GM18868 (cell line): Measurements from ENCODE around the gene FOXP2.
"Not testable (repeated sequence)": the region's sequence is repeated elsewhere in the genome, so short reads cannot be mapped to it uniquely, and the experiment has no call there.

ENCODE experiments used
- ATAC-seq: cut with Tn5 transposase; IDR thresholded peaks from one replicate; pipeline ENCODE4 v1.9.1; 2021; ENCODE audit warnings: mild to moderate bottlenecking, moderate library complexity; ENCODE audit not compliant: unreplicated experiment

FOXP2 gene

GRCh38 chr7:114419441-114420272 lies 5.0 kb downstream of the FOXP2 start:
- ATAC-seq = no peak

GRCh38 chr7:114422507-114423501 lies 8.2 kb downstream of the FOXP2 start:
- peak; percentile 50 for ATAC-seq

GRCh38 chr7:114426382-114426781 lies 11.8 kb downstream of the FOXP2 start:
- ATAC-seq = no peak

- ATAC-seq = peak; percentile 43
These were observed 12.2 kb downstream of the FOXP2 start for GRCh38 chr7:114426824-114427223.

- ATAC-seq = no peak
These were observed 13.6 kb downstream of the FOXP2 start for GRCh38 chr7:114428211-114428610.

GRCh38 chr7:114431189-114431588 lies 16.6 kb downstream of the FOXP2 start:
- ATAC-seq = no peak

GRCh38 chr7:114432061-114432460 lies 17.4 kb downstream of the FOXP2 start:
- no peak for ATAC-seq

- no peak for ATAC-seq
These were observed 18.1 kb downstream of the FOXP2 start for GRCh38 chr7:114432703-114433102.

GRCh38 chr7:114439581-114439980 lies 25.0 kb downstream of the FOXP2 start:
- ATAC-seq = no peak

GRCh38 chr7:114440927-114441326 lies 26.3 kb downstream of the FOXP2 start:
- not testable (repeated sequence) for ATAC-seq

- no peak for ATAC-seq
These were observed 29.6 kb downstream of the FOXP2 start for GRCh38 chr7:114444196-114444595.

- ATAC-seq = no peak
These were observed 35.8 kb downstream of the FOXP2 start for GRCh38 chr7:114450431-114450830.

GRCh38 chr7:114459574-114459973 lies 45.0 kb downstream of the FOXP2 start:
- no peak for ATAC-seq

- ATAC-seq = no peak
These were observed 45.4 kb downstream of the FOXP2 start for GRCh38 chr7:114460021-114460420.

- no peak for ATAC-seq
These were observed 52.3 kb downstream of the FOXP2 start for GRCh38 chr7:114466917-114467316.

GRCh38 chr7:114468844-114469243 lies 54.2 kb downstream of the FOXP2 start:
- ATAC-seq = no peak

- no peak for ATAC-seq
These were observed 58.4 kb downstream of the FOXP2 start for GRCh38 chr7:114472896-114473512.

- ATAC-seq = no peak
These were observed 63.8 kb downstream of the FOXP2 start for GRCh38 chr7:114478384-114478783.

GRCh38 chr7:114481999-114482398 lies 67.4 kb downstream of the FOXP2 start:
- no peak for ATAC-seq

- no peak for ATAC-seq
These were observed 69.6 kb downstream of the FOXP2 start for GRCh38 chr7:114484226-114484625.

GRCh38 chr7:114487174-114487573 lies 72.6 kb downstream of the FOXP2 start:
- no peak for ATAC-seq
